LoVo (cell line): ENCODE measurements around the gene AHRR.
"Not testable (repeated sequence)": the region's sequence is repeated elsewhere in the genome, so short reads cannot be mapped to it uniquely, and the experiment has no call there.

Experiments used
- DNase-seq: peaks from one replicate; pipeline ENCODE4 v3.0.0-alpha.2; 2016; ENCODE audit warnings: low spot score

AHRR gene

DNA sequence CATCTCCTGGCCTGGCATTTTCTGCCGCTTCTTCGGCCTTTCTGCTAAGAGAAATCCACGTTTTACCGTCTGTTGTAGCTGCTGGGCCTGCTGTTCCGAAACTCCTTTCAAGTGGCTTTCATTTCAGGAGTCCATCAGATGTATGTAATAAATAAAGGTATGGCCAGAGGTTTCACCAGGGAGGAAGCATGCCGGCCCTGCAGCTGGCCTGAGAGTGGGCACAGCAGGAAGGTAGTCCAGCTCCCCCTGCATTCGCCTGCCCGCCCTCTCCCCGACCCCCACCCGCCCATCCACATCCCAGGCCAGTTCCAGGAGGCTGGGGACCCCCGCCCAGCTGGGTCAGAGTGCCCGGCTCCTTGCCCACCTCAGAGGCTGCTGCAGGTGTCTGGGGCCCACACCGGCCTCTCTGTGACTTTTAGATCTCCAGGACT lies 75.0 kb downstream of the AHRR start:
- no peak for DNase-seq

DNA sequence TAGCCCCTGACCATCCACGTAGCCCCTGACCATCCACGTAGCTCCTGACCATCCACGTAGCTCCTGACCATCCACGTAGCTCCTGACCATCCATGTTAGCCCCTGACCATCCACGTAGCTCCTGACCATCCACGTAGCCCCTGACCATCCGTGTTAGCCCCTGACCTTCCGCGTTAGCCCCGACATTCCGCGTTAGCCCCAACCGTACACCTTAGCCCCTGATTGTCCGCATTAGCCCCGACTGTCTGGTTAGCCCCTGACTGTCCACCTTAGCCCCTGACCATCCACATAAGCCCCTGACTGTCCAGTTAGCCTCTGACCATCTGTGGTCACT lies 76.6 kb downstream of the AHRR start:
- DNase-seq, result not testable (repeated sequence)

DNA sequence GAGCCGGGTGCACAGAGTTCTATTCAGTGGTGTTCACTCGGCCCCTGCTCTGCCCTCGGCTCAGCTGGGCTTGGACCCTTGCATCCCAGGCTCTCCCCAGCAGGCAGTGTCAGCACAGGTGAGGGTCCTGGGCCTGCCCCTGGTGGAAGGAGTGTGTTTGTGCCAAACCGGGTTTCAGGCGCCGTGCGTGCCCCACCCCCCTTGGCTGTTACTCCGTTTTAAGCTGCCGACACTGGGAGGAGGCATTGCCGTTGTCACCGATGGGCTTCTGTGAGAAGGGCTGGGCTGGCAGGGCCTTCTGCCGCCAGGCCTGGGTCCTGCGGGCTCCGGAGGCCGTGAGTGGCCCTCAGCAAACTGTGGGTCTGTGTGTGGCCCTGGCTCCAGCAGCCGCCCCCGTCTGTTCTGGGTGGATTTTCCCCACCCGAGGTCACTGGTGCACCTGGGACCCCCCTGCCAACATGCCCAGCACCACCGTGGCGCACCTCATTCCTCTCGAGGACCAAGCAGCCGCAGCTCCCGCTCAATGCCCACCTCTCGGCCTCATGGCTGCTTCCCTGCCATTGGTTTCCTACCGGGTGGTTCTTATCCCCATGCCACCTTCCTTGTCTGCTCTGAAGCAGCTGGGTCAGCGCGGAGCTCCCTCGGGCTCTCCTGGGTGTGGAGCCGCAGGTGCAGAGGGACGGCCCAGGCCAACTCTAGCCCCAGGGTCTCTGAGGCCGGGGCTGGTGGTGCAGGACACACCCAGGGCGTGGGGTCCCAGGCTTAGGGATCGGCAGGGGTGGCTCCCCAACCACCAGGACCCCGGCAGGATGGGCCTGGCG lies 77.2 kb downstream of the AHRR start:
- DNase-seq, result no peak

DNA sequence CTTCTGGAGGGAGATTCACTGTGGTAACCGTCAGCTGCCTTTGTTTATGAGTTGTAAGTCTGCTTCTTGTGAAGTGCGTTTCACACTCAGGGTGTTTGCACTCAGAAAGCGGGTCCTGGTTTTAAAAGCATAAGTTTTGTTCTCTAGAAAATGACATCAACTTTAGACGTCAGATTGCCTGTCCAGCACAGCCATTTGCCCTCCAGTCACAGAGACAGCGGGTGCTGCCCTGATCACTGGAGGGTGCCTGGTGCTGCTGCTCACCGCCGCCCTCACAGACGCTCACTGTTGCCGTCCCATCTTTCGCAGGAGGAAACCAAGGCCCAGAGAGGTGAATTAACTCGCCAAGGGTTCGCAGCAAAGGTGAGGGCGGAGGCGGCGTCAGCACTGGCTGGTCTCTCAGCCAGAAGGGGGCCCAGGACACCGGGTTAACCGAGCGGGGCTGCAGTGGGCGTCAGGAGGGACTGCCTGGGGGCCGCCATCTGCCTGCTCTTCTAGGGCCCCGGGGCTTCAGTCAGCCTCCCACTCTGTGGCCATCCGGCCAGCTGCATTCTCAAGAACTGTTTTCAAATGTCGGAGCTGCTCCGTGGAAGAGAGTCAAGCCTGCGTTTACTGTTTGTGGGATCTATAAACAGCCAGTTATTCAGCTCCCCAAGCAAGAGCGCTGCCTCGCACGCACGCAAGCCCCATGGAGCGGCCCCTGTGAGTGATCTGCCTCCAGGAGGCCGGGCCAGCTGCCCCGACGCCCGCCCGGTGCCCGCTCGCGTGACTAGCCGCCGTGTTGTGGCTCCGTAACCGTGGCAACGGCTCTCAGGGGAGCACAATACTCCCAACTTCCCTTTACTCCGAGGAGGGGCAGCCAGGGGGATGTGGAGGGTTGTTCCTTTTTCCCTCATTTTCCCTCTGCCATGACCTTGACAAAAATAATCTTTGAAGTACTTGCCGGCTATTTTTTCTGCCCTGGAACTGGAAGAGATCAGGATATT lies 78.1 kb downstream of the AHRR start:
- DNase-seq, result peak; percentile 92

DNA sequence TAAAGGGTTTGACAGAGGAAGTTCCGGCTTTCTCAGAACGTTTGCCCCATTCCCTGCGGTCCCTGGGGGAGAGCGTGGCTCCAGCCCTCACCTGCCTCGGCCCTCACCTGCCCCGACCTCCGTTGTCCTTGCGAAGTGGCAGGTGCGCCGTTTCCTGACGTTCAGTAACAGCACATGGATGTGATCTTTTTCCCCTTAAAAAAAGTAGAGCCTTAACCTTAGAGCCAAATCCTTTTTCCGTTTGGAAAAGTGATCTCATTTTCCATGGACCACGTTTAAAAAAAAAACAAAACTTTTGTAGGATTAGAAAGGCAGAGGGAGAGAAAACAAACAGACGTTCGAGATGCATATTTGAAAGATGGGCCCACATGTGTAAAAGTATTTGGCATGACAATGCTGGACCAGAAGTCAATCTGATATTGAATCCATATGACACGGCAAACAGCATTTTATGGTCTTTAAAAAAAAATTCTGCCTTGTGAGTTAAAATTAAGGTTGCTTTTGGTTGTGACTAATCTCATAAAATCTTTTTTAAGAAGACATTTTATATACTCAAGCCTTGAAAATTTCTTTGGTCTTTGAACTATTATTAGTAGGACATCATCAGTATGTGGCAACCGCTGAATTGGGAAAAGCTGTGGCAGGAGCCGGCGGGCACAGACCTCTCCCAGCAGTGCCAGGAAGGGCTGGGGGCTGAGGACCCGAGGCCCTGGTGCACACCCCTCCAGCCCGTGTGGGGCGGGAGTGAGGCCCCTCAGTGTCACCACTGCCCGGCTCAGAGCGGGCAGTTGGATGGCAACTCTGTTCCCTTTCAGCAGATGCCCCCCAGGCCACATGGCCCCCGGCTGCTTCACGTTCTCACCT lies 79.0 kb downstream of the AHRR start:
- DNase-seq, result peak; percentile 53

DNA sequence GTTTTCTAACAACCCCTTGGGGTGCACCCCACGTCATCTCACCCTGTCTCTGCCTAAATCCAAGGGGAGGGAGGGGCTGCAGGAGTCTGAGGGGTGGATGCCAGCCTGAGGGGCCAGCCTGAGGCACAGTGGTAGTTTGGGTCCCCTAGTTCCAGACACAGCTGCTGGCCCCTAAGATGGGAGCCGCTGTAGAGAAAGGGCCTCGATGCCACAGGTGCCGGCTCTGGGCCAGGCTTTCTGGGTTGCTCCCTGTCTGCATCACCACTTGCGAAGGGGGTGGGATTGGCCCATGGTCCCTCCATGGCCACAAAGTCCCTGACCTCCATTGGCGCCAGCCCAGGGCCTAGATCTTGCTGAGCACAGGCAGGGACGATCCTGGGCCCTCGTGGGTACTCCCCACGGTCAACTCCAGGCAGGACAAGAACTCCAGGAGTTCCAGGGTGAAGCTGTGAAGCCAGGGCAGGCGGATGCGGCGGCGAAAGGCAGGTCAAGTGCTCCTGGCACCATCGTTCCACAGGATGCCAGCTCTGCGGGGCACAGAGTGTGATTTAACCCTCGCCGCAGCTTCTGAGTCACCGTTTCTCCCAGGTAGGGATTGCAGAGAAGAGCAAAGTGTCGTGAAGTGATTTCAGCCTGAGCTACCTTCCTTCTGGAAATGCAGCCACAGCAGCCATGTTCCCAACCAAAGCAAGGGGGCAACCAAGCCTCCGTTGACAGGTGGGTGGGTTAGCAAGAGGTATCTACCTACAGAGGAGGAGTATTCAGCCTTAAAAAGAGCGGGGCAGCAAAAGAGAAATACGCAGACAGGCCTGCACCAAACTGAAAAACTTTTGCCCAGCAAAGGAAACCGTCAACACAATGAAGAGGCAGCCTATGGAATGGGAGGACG lies 79.9 kb downstream of the AHRR start:
- DNase-seq, result no peak

DNA sequence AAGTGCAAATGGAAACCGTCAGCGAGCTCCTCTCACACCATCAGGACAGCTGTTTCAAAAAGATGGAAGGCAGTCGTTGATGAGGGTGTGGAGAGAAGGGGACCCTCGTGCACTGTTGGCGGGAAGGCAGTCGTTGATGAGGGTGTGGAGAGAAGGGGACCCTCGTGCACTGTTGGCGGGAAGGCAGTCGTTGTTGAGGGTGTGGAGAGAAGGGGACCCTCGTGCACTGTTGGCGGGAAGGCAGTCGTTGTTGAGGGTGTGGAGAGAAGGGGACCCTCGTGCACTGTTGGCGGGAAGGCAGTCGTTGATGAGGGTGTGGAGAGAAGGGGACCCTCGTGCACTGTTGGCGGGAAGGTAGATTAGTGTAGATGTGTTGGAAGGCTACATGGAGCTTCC lies 80.7 kb downstream of the AHRR start:
- DNase-seq, result not testable (repeated sequence)

GRCh38 chr5:402615-403359 lies 81.3 kb downstream of the AHRR start:
- DNase-seq, result no peak

- no peak for DNase-seq
These were observed 82.5 kb downstream of the AHRR start for GRCh38 chr5:403995-404394.

- DNase-seq, result no peak
These were observed 83.2 kb downstream of the AHRR start for GRCh38 chr5:404666-405241.

- DNase-seq, result no peak
These were observed 83.9 kb downstream of the AHRR start for GRCh38 chr5:405421-405820.

GRCh38 chr5:406041-406440 lies 84.5 kb downstream of the AHRR start:
- DNase-seq, result no peak

DNA sequence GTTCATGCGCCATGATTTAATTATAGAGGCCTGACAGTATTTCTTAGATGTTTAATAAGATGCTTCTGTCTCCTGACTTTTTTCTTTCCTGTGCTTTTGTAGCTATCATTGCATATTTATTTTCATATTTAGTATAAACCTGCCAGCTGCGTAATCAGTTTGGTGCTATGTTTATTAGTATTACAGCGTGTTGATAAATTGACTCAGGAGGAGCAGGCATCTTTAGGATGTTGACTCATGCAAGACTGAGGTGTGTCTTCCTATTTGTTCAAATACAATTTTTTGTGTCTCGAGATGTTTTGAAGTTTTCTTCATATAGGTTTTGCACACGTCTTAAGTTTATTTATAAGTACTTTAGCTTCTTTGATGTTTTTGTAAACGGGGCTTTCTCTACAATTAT lies 85.5 kb downstream of the AHRR start:
- DNase-seq, result peak; percentile 49

GRCh38 chr5:407801-408268 lies 86.3 kb downstream of the AHRR start:
- peak; percentile 71 for DNase-seq

GRCh38 chr5:410911-411517 lies 89.5 kb downstream of the AHRR start:
- no peak for DNase-seq

DNA sequence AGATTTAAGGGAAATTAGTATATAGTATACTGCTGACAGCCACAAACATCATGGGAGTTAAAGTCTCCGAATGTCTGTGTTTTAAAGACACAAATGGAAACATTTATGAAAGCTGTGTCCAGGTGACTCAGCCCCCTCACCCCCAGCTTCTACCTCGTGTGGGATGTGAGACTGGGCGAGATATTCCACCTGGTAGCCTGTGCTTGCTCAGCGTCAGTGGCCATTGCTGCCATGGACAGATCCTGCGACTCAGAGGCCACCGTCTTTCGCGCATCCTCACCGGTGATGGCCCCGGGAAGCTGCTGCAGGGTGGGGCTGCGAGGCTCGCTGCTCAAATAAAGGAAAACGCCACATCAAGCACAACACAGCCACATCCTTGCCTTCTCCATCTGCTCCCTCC lies 90.2 kb downstream of the AHRR start:
- no peak for DNase-seq

DNA sequence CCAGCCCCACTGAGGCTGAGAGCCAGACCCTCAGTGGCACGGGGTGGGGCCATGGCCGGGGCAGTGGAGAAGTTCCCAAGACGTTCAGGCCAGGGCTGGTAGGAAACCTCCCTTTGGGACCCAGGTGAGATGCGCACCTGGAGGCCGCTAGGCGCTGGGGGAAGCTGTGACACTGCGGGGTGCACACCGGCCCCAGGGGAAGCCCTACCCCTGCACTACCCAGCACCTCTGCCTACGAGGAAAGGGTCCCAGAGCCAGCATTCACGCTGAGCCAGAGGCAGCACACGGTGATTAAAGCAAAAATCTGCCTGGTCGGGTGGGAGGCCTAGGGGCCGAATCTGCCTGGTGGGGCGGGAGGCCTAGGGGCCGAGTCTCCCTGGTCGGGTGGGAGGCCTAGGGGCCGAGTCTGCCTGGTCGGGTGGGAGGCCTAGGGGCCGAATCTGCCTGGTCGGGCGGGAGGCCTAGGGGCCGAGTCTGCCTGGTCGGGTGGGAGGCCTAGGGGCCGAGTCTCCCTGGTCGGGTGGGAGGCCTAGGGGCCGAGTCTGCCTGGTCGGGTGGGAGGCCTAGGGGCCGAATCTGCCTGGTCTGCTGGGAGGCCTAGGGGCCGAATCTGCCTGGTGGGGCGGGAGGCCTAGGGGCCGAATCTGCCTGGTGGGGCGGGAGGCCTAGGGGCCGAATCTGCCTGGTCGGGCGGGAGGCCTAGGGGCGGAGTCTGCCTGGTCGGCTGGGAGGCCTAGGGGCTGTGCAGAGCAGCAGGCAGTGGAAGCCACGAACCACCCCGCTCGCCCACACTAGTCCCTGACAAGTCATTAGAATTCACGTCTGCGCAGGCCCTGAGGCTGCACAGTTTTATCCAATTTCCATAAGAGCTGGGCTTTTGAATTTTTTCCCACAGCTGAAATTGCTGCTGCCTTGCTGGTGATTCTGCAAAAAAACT lies 93.7 kb downstream of the AHRR start:
- not testable (repeated sequence) for DNase-seq

GRCh38 chr5:415928-416635 lies 94.6 kb downstream of the AHRR start:
- DNase-seq, result no peak
